COLO668 (cell line): Measurements from ENCODE around the gene MMD.

Source experiments
- DNase-seq: peaks from one replicate; lab custom pipeline; 2025; ENCODE audit not compliant: unreplicated experiment; lab: John Stamatoyannopoulos, UW

MMD gene

DNA sequence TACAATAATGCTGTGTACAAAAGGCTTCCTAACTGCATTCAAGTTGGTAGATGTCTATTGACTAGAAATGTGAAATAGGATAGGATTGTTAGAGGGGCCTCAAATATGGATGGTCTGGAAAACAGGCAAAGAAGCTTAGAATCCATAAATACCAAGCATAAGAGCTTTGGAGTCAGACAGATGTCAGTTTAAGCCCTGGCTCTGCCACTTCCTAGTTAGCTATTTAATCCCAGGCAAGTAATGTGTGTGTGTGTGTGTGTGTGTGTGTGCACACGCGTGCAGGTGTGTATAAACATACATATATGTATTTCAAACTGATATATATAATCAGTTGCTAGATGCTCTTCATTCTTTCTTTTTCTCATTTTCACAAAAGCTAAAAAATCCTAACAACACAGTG lies 66.7 kb downstream of the MMD start:
- no peak for DNase-seq

DNA sequence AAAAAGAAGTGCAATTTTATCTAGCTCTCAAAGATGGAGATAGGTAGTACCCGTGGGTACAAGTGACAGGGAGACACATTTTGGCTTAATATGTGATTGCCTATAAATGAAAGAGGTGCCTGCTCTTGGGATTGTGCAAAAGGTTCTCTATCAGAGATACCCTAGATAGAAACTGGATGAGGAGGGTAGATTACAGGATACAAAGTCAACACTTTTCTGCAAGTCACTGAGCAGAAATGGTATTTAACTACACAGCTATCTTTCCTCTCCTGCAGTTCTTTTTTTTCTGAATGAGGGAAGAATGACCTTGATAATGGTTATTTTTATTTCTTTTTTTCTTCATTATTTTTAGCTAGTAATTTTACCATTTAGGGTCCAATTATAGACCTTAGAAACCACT lies 67.6 kb downstream of the MMD start:
- no peak for DNase-seq

DNA sequence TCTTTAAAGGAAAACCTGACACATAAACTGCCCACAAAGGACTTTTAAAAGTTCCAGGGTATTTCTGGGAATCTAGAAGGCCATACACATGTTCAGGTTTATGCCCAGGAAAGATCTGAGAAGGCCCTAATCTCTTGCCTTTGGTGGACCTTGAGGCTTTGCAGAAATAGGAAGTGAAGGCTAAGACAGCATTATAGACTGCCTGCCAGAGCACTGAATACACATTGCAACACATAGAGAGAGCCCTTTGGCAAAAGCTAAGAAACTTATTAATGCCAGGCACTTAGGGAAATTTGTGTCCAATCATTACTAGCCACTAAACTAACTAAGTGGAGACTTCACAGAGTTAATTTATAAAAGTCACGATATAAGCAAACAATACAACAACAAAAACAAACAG lies 70.4 kb downstream of the MMD start:
- no peak for DNase-seq

DNA sequence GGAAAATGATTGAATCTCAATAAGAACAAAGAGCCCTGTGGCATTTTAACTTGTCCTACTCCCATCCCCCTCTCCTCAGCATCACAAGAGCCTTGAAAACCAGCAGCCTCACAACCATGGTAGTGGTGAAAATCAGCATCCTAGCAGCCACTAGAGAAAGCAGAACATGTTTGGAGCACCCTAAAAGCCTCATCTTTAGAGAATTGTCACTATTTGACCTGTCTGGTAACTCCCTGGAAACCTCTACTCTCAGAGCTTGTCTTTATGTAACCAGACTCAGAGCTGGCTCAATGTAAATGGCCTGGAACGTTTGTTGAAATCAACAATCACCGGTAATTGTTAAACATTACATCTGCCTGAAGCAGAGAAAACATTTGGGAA lies 70.8 kb downstream of the MMD start:
- DNase-seq, result no peak

DNA sequence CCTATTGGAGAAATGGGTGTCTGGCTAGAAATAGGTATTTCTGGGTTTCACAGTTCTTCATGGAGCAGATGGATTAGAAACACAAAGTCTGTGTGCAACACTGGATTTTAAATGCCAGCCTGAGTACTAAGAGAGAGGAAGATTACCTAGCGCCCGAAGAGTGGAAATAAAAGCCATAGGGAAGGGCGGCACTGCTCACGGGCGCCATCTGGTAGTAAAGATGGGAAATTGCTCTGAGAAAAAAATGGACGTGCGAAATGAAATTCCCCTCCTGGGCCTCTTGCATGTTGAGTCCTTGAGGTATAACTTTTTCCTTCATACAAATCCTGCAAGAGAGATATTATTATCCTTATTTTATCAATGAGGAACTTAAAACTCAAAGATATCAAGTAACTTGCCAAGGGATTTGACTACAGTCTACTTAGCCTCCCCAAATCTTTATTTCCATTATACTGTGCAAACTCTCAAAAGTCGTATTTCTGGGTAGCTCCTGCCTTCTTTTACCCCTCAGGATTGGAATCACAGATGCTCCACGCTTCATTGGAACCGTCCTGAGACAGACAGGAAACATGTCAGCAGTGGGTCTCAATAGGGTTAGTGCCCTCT lies 72.8 kb downstream of the MMD start:
- DNase-seq, result peak; percentile 9

DNA sequence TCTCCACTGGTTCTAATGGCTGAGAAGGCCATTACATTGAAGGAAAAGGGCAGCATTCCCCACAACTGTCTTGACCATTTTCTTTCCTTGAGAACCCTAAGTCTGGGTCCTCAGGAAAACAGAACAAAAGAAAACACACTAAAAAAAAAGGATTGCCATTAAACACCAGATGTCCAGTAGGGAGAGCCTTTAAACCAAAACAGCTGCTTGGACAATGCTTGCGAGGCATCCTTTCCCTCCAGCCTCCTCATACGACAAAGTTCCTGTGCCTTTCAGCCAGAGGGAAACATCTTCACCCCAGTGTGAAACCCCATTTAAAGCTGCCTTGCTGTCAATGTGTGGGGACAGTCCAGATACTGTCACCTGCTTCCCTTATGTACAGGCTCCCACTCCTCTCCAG lies 74.3 kb downstream of the MMD start:
- no peak for DNase-seq

DNA sequence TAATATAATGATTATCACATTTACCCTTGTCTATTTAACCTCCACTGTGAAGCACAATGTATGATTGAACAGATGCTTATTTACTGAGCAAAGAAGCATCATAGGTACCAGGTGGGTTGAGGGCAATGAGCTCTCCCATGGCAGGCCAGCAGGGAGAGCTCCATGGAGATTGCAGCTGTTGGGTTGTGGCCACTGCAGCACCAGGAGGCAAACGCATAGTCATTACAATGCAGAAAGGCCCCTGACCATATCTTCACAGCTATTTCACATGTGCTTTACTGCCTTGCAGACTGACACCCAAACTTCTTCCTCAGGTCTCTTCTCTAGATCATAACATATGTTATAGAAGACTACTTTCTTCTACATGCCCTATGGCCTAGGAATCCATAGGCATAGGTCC lies 75.0 kb downstream of the MMD start:
- no peak for DNase-seq

DNA sequence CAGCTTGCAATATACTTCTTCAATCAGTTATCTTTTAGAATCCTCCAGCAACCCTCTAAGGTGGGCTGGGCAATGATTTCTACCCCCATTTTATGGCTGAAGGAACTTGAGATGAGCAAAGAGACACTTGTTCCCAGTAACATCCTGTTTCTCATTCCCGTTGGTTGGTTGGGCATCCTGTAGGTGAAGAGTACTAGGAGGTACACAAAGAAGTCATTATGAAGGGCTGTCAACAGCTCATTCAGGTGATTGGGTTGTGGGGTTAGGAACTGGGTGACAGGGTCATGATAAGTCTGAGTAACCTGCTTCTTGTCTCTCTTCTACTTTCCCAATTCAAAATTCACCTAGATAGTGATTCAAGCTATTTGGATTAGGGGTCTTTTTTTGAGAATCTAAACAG lies 76.5 kb downstream of the MMD start:
- no peak for DNase-seq

DNA sequence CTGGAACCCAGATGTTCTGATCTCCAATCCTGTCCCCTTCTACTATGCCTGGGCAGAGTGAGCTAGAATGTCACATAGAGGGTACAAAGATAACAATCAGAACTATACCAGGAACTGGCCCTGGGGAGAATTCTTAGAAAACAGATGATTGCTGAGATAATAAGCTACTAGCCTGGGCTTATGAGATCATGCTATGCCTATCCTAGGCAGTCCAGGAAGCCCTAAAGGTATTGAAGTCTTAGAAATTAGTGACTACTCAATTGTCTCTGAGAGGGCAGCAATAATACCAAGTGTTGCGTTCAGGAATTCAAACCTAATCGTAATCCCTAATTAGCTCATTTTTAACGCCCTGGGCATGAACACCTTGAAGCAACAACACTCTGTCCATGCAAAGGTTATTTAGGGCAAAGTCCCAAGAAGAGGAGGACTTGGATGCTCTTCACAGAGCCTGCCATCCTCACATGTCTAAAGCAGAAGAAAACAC lies 77.1 kb downstream of the MMD start:
- no peak for DNase-seq

DNA sequence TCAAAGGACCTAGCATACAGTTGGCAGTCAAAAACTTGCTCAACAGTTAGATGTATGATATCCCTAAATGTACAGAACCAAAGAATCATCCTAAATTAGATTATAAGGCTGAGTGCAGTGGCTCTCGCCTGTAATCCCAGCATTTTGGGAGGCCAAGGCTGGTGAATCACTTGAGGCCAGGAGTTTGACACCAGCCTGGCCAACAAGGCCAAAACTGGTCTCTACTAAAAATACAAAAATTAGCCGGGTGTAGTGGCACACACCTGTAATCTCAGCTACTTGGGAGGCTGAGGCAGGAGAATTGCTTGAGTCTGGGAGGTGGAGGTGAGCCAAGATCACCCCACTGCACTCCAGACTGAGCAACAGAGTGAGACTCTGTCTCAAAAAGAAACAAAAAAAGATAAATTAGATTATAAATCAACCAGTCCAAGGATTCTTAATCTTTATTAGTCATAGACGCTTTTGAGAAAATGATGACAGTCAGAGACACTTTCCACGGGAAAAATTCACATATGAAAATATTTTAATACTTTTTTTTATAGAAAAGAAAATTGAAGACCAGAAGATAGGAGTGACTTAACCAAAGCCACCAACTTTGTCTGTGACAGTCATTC lies 77.6 kb downstream of the MMD start:
- DNase-seq, result no peak

DNA sequence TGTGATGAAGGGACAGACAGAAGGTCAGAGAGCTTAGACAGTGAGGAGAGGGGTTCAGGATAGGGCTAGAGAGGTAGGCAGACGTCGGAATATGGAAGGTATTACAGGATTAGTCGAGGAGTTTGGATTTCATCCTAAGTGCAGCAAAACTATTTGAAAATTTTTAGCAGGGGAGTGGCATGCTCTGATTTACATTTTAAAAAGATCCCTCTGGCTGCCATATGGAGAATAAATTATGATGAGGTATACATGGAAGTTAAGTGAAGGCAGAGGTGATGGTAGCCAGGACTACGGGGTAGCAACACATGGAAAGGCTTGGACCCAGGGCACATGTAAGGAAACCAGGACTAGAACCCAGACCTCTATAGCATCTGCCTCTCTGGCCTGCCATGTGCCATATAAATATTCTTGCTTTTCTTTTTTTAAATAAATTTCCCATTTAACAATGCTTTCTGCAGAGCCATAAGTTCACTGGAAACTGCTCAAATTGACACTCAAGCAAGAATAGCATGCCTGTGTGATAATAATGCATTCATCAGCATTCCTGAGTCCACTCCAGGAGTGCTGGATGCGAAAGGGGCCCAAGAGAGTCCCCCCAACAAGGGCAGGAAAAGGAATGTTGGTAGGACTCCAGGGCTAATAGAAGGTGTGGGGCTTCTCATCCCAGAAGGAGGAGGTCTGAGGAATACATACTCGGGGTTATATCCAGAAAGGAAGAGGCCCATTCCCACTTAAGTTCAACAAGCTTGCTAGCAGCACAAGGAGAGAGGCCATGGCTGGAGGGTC lies 78.6 kb downstream of the MMD start:
- no peak for DNase-seq
